Vagina (tissue), 2 donors: ENCODE data around the gene CRHR1. TPM values are rescaled to one million over a fixed set of nuclear protein-coding genes. Genes with fewer than 3 reads are reported as not detected.

Experiments used
- DNase-seq, 2 donors: peaks; one replicate each; pipeline ENCODE4 v3.0.0-alpha.2; 2017; ENCODE audit errors: extremely low spot score in 2 of 2
- H3K27ac ChIP-seq: fragments of 200-600 bp; sonication (generic); one replicate; pipeline ENCODE4 v1.5.1; 2019
- H3K27me3 ChIP-seq: fragments of 200-600 bp; sonication (generic); one replicate; pipeline ENCODE4 v1.5.1; 2019
- H3K36me3 ChIP-seq, 2 donors: fragments of 200-600 bp; sonication (generic); one replicate each; pipeline ENCODE4 v1.5.1; 2017 to 2019
- H3K4me1 ChIP-seq: fragments of 200-600 bp; sonication (generic); one replicate; pipeline ENCODE4 v1.5.1; 2019
- H3K4me3 ChIP-seq, 2 donors: fragments of 200-600 bp; sonication (generic); 1 replicate in 1 of 2; 2 replicates in 1 of 2; pipeline ENCODE4 v1.5.1; 2016 to 2019
- H3K9me3 ChIP-seq: fragments of 200-600 bp; sonication (generic); one replicate; pipeline ENCODE4 v1.5.1; 2019
- POLR2A ChIP-seq, 2 donors: fragments of 450-650 bp; IDR thresholded peaks; one replicate each; pipeline ENCODE4 v1.6.1; 2017; ENCODE audit warnings: antibody characterized with exemption in 2 of 2, mild to moderate bottlenecking in 2 of 2, moderate library complexity in 2 of 2
- POLR2AphosphoS5 ChIP-seq, 2 donors: sonication (generic); formaldehyde crosslinking; IDR thresholded peaks; one replicate each; pipeline ENCODE4 v1.9.0; 2017; ENCODE audit warnings: antibody characterized with exemption in 2 of 2, mild to moderate bottlenecking in 2 of 2, low read depth in 1 of 2; ENCODE audit not compliant: insufficient read depth in 1 of 2
- intact Hi-C: fragments of 100-400 bp; cut with DNase I; formaldehyde crosslinking; loops from one replicate; pipeline ENCODE4 v1.15.1; 2023
- total RNA-seq: library from RNA; depleted of rRNA; stranded (reverse); fragments of >200 nt; gene quantifications from one replicate; pipeline ENCODE4 v1.2.3, GENCODE V29; 2016
- TF ChIP-seq, protein P1 (sequence below), 3 experiments: fragments of 450-650 bp in 2 of 3; fragments of 200-600 bp in 1 of 3; sonication (generic) in 1 of 3; IDR thresholded peaks; one replicate each; pipeline ENCODE4 v1.5.1; 2017 to 2019; ENCODE audit warnings: antibody characterized with exemption in 3 of 3, mild to moderate bottlenecking in 2 of 3, moderate library complexity in 2 of 3

Gene CRHR1
- total RNA-seq, 1 donor from 2014 or later = 4.2 TPM

- no peak for DNase-seq
- TF ChIP-seq, protein P1, sequence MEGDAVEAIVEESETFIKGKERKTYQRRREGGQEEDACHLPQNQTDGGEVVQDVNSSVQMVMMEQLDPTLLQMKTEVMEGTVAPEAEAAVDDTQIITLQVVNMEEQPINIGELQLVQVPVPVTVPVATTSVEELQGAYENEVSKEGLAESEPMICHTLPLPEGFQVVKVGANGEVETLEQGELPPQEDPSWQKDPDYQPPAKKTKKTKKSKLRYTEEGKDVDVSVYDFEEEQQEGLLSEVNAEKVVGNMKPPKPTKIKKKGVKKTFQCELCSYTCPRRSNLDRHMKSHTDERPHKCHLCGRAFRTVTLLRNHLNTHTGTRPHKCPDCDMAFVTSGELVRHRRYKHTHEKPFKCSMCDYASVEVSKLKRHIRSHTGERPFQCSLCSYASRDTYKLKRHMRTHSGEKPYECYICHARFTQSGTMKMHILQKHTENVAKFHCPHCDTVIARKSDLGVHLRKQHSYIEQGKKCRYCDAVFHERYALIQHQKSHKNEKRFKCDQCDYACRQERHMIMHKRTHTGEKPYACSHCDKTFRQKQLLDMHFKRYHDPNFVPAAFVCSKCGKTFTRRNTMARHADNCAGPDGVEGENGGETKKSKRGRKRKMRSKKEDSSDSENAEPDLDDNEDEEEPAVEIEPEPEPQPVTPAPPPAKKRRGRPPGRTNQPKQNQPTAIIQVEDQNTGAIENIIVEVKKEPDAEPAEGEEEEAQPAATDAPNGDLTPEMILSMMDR (IDR thresholded peaks at IDR 0.05) = no peak
- TF ChIP-seq POLR2AphosphoS5 (IDR thresholded peaks at IDR 0.05; ENCODE audit: insufficient read depth in 1 of 2, low read depth in 1 of 2) (no peak), POLR2A (IDR thresholded peaks at IDR 0.05) (no peak)
- no peaks in the 10 kb centered on the region for H3K4me1 ChIP-seq
- intact Hi-C loops = loop anchor here (5.0 kb wide), 1 partner anchor 192 kb away; no protein-coding TSS in a partner anchor
- no peak overlapping the region for H3K4me3 ChIP-seq
- no peaks in the 10 kb centered on the region for H3K27me3 ChIP-seq
- H3K36me3 ChIP-seq = no peaks in the 10 kb centered on the region
- no peak overlapping the region for H3K27ac ChIP-seq
- no peaks in the 10 kb centered on the region for H3K9me3 ChIP-seq
These were observed 50.6 kb downstream of the CRHR1 start for GRCh38 chr17:45834471-45835396.

DNA sequence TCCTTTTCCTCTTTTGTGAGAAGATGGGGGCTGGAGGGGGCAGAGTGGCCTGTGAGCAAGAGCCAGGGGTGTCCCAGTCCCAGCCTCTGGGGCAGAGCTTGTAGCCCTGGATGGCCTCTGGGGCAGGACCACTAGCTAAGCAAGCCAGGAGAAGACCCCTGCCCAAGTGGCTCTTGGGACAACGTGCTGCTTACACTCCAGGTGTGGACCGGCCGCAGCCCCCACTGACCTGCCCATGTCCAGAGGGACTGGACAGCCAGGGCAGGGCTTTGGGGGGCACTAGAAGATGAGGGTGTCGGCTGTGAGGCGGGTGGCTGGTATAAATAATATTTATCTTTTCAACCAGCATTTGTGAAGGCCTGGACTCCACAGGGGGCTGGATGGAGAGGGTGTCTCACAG is 51.4 kb downstream of the CRHR1 start:
- H3K4me3 ChIP-seq = no peak overlapping the region
- no peaks in the 10 kb centered on the region for H3K9me3 ChIP-seq
- TF ChIP-seq, protein P1 (IDR thresholded peaks at IDR 0.05) = no peak
- TF ChIP-seq POLR2AphosphoS5 (IDR thresholded peaks at IDR 0.05; ENCODE audit: insufficient read depth in 1 of 2, low read depth in 1 of 2) (no peak), POLR2A (IDR thresholded peaks at IDR 0.05) (no peak)
- intact Hi-C loops = loop anchor here (5.0 kb wide), 1 partner anchor 193 kb away; no protein-coding TSS in a partner anchor
- H3K4me1 ChIP-seq = no peaks in the 10 kb centered on the region
- DNase-seq = no peak
- H3K27ac ChIP-seq = no peak overlapping the region
- H3K36me3 ChIP-seq = no peaks in the 10 kb centered on the region
- H3K27me3 ChIP-seq = no peaks in the 10 kb centered on the region

DNA sequence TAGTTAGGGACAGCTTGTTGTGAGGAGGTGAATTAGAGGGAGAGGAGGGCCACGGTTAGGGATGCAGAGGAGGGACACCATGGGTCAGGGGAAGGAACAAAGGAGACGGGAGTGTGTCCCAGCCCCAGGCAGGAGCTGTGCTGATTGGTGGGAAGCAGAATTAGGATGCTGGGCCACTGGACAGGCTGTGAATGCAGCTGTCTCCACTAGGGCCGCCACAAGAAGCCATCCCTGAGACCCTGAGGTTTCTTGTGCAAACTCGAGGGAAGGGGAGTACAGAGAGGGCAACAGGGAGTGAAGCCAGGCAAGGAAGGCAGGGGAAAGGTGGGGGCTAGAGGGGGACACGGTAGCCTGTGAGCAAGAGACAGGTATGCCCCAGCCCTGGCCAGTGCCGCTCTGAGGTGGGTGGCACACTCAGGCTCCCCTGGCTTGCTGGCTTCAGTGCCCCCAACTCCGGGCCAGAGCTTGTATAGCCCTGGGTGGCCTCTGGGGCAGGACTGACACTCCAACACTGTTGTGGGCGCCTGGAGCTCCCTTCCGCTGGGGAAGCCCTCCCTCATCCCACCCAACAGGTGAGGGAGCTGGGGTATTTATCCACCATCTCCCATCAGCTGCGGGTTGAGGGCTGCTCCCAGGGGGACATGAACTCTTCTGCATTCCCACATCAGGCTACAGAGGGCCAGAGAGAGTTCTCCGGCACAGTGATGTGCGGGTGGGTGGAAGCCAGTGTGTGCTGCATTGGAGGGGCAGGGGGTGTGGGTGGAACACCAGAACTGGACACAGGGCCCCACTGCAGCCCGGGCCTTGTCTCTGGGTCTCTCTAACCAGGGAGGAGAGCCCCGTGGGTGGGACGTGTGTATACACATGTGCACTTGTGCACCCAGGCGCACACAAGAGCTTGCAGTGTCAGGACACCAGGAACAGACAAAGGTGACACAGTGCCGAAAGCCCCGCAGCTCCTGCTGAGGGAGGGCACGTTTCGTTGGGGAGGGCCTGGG is 52.2 kb downstream of the CRHR1 start:
- Histone ChIP-seq H3K9me3 (no peaks in the 10 kb centered on the region), H3K27me3 (no peaks in the 10 kb centered on the region), H3K4me1 (no peaks in the 10 kb centered on the region), H3K27ac (no peak overlapping the region), H3K36me3 (no peaks in the 10 kb centered on the region), H3K4me3 (no peak overlapping the region)
- intact Hi-C loops = loop anchor here (5.0 kb wide), 1 partner anchor 194 kb away; no protein-coding TSS in a partner anchor
- no peak for TF ChIP-seq POLR2AphosphoS5 (IDR thresholded peaks at IDR 0.05; ENCODE audit: insufficient read depth in 1 of 2, low read depth in 1 of 2)
- TF ChIP-seq POLR2A (IDR thresholded peaks at IDR 0.05) = no peak
- TF ChIP-seq, protein P1 (IDR thresholded peaks at IDR 0.05) = no peak
- DNase-seq = no peak

DNA sequence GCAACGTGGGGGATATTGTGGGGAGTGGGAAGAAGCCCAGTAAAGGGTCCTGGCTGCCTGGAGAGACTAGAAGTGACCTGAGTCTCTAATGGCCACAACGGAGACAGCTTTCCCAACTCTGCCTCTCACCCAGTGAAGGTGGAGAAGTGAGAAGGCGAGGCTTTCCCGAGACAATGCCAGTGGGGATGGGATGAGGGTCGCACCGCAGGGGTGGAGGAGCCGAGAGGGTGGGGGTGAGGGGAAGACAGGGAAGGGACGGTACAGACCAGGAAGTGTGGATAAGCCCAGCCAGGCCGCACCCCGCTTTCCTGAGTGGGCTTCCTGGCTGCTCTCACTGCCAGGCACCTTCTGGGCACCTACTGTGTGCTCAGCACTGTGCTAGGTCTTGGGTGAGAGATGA is 53.1 kb downstream of the CRHR1 start:
- H3K27me3 ChIP-seq = no peaks in the 10 kb centered on the region
- no peaks in the 10 kb centered on the region for H3K9me3 ChIP-seq
- no peak overlapping the region for H3K4me3 ChIP-seq
- H3K27ac ChIP-seq = no peak overlapping the region
- H3K4me1 ChIP-seq = no peaks in the 10 kb centered on the region
- H3K36me3 ChIP-seq = no peaks in the 10 kb centered on the region
- DNase-seq = no peak
- TF ChIP-seq POLR2AphosphoS5 (IDR thresholded peaks at IDR 0.05; ENCODE audit: insufficient read depth in 1 of 2, low read depth in 1 of 2) (no peak), POLR2A (IDR thresholded peaks at IDR 0.05) (no peak)
- TF ChIP-seq, protein P1 (IDR thresholded peaks at IDR 0.05) = no peak
- intact Hi-C loops = loop anchor here (5.0 kb wide), 1 partner anchor 195 kb away; no protein-coding TSS in a partner anchor
